ENCODE measurements around the gene EDEM3. TPM values are rescaled to one million over a fixed set of nuclear protein-coding genes. Genes with fewer than 3 reads are reported as not detected.
"Not testable (repeated sequence)": the region's sequence is repeated elsewhere in the genome, so short reads cannot be mapped to it uniquely, and the experiment has no call there.

Gene EDEM3
- polyA plus RNA-seq, 1 donor (not counting 4 experiments of a cell fraction or from before 2014, with no cell fraction given): 23.6 TPM

DNA sequence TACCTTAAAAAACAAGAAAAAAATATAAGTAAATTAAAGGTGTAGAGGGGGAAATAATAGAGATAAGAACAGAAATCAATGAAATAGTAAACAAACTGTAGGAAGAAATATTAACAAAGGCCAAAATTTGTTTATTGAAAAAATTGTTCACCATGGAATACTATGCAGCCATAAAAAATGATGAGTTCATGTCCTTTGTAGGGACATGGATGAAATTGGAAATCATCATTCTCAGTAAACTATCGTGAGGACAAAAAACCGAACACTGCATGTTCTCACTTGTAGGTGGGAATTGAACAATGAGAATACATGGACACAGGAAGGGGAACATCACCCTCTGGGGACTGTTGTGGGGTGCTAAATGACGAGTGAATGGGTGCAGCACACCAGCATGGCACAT, 75.2 kb downstream of the EDEM3 start:
- H3K27me3 ChIP-seq (ENCODE audit: control insufficient read depth, extremely low read depth, insufficient read depth, low read length); H3K79me2 ChIP-seq (ENCODE audit: control insufficient read depth, insufficient read depth, low read length); DNase-seq (ENCODE audit: low read depth, low spot score); H3K9me3 ChIP-seq (ENCODE audit: control insufficient read depth, low read depth, low read length); H4K20me1 ChIP-seq (ENCODE audit: control insufficient read depth, extremely low read depth, insufficient read depth, low read length); H3K4me3 ChIP-seq (ENCODE audit: control insufficient read depth in 2 of 3, extremely low read depth in 1 of 3, insufficient read depth in 2 of 3, low read depth in 1 of 3, low read length in 3 of 3); H3K4me2 ChIP-seq (ENCODE audit: control insufficient read depth, extremely low read depth, insufficient read depth, low read depth, low read length); H3K36me3 ChIP-seq (ENCODE audit: control insufficient read depth in 2 of 2, extremely low read depth in 1 of 2, insufficient read depth in 2 of 2, low read length in 2 of 2); H3K9me1 ChIP-seq (ENCODE audit: control insufficient read depth, extremely low read depth, insufficient read depth, low read length); H3K27ac ChIP-seq (ENCODE audit: control insufficient read depth, insufficient read depth, low read length); FAIRE-seq; H3K9ac ChIP-seq (ENCODE audit: control insufficient read depth, extremely low read depth, insufficient read depth, low read length); H3K4me1 ChIP-seq (ENCODE audit: control insufficient read depth, extremely low read depth, insufficient read depth, low read length); dilution Hi-C loops (cut with MboI; ENCODE audit: extremely low pct_ligation_motif_present, low sequenced_read_pairs); H2AFZ ChIP-seq (ENCODE audit: control insufficient read depth, low read length): not testable (repeated sequence)

DNA sequence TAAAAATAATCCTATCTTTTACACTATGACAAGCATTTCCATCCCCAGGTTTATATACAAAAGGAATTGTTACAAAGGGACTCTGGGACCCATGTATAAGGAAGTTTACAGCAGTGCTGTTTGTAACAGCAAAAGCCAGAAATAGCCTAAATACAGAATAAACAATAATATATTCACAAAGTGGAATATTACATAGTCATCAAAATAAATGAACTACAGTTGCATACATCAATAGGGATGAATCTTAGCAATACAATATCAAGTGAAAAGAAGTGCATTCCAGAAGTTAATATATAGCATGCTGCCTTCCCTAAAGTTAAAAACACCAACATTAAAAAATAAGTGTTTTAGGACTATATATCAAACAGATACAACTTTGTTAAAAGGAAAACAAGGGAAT, 77.3 kb downstream of the EDEM3 start:
- Histone ChIP-seq H3K27me3 (ENCODE audit: control insufficient read depth, extremely low read depth, insufficient read depth, low read length) (no peaks in the 10 kb centered on the region), H3K4me1 (ENCODE audit: control insufficient read depth, extremely low read depth, insufficient read depth, low read length) (no peaks in the 10 kb centered on the region), H3K9me3 (ENCODE audit: control insufficient read depth, low read depth, low read length) (no peaks in the 10 kb centered on the region), H2AFZ (ENCODE audit: control insufficient read depth, low read length) (no peak overlapping the region), H4K20me1 (ENCODE audit: control insufficient read depth, extremely low read depth, insufficient read depth, low read length) (no peaks in the 10 kb centered on the region), H3K79me2 (ENCODE audit: control insufficient read depth, insufficient read depth, low read length) (no peaks in the 10 kb centered on the region), H3K27ac (ENCODE audit: control insufficient read depth, insufficient read depth, low read length) (no peak overlapping the region), H3K4me3 (ENCODE audit: control insufficient read depth in 2 of 3, extremely low read depth in 1 of 3, insufficient read depth in 2 of 3, low read depth in 1 of 3, low read length in 3 of 3) (no peak overlapping the region), H3K4me2 (ENCODE audit: control insufficient read depth, extremely low read depth, insufficient read depth, low read depth, low read length) (no peak overlapping the region), H3K9me1 (ENCODE audit: control insufficient read depth, extremely low read depth, insufficient read depth, low read length) (no peaks in the 10 kb centered on the region), H3K36me3 (ENCODE audit: control insufficient read depth in 2 of 2, extremely low read depth in 1 of 2, insufficient read depth in 2 of 2, low read length in 2 of 2) (no peaks in the 10 kb centered on the region), H3K9ac (ENCODE audit: control insufficient read depth, extremely low read depth, insufficient read depth, low read length) (no peak overlapping the region)
- dilution Hi-C loops (cut with MboI; ENCODE audit: extremely low pct_ligation_motif_present, low sequenced_read_pairs): no loop called here
- TF ChIP-seq, protein P1, sequence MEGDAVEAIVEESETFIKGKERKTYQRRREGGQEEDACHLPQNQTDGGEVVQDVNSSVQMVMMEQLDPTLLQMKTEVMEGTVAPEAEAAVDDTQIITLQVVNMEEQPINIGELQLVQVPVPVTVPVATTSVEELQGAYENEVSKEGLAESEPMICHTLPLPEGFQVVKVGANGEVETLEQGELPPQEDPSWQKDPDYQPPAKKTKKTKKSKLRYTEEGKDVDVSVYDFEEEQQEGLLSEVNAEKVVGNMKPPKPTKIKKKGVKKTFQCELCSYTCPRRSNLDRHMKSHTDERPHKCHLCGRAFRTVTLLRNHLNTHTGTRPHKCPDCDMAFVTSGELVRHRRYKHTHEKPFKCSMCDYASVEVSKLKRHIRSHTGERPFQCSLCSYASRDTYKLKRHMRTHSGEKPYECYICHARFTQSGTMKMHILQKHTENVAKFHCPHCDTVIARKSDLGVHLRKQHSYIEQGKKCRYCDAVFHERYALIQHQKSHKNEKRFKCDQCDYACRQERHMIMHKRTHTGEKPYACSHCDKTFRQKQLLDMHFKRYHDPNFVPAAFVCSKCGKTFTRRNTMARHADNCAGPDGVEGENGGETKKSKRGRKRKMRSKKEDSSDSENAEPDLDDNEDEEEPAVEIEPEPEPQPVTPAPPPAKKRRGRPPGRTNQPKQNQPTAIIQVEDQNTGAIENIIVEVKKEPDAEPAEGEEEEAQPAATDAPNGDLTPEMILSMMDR (optimal IDR thresholded peaks at IDR 0.05 in 1 of 3, IDR thresholded peaks at IDR 0.05 in 1 of 3, conservative IDR thresholded peaks at IDR 0.05 in 1 of 3; ENCODE audit: extremely low read depth in 1 of 3, insufficient read depth in 2 of 3, low read length in 3 of 3): no peak
- no peak for TF ChIP-seq EZH2 (IDR thresholded peaks at IDR 0.05; ENCODE audit: low read length)
- no peak for DNase-seq (ENCODE audit: low read depth, low spot score)
- no peak for FAIRE-seq

DNA sequence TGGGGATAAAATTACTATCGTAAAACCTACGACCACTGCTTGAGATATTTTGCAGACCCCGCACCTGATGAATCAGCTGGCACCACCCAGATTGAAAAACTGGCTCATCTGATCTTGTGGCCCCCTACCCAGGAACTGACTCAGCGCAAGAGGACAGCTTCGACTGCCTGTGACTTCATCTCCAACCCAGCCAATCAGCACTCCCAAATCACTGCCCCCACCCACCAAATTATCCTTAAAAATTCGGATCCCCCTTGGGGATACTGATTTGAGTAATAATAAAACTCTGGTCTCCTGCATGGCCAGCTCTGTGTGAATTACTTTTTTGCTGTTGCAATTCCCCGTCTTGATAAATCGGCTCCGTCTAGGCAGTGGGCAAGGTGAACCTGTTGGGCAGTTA, 81.4 kb downstream of the EDEM3 start:
- FAIRE-seq (no peak), DNase-seq (ENCODE audit: low read depth, low spot score) (no peak)
- no peak overlapping the region for H3K4me3 ChIP-seq (ENCODE audit: control insufficient read depth in 2 of 3, extremely low read depth in 1 of 3, insufficient read depth in 2 of 3, low read depth in 1 of 3, low read length in 3 of 3)
- H4K20me1 ChIP-seq (ENCODE audit: control insufficient read depth, extremely low read depth, insufficient read depth, low read length): no peaks in the 10 kb centered on the region
- dilution Hi-C loops (cut with MboI; ENCODE audit: extremely low pct_ligation_motif_present, low sequenced_read_pairs): no loop called here
- H2AFZ ChIP-seq (ENCODE audit: control insufficient read depth, low read length): no peak overlapping the region
- no peaks in the 10 kb centered on the region for H3K79me2 ChIP-seq (ENCODE audit: control insufficient read depth, insufficient read depth, low read length)
- H3K9me1 ChIP-seq (ENCODE audit: control insufficient read depth, extremely low read depth, insufficient read depth, low read length): no peaks in the 10 kb centered on the region
- TF ChIP-seq, protein P1 (optimal IDR thresholded peaks at IDR 0.05 in 1 of 3, IDR thresholded peaks at IDR 0.05 in 1 of 3, conservative IDR thresholded peaks at IDR 0.05 in 1 of 3; ENCODE audit: extremely low read depth in 1 of 3, insufficient read depth in 2 of 3, low read length in 3 of 3): no peak
- no peak for TF ChIP-seq EZH2 (IDR thresholded peaks at IDR 0.05; ENCODE audit: low read length)
- no peaks in the 10 kb centered on the region for H3K4me1 ChIP-seq (ENCODE audit: control insufficient read depth, extremely low read depth, insufficient read depth, low read length)
- no peak overlapping the region for H3K27ac ChIP-seq (ENCODE audit: control insufficient read depth, insufficient read depth, low read length)
- no peaks in the 10 kb centered on the region for H3K36me3 ChIP-seq (ENCODE audit: control insufficient read depth in 2 of 2, extremely low read depth in 1 of 2, insufficient read depth in 2 of 2, low read length in 2 of 2)
- no peak overlapping the region for H3K4me2 ChIP-seq (ENCODE audit: control insufficient read depth, extremely low read depth, insufficient read depth, low read depth, low read length)
- no peaks in the 10 kb centered on the region for H3K9me3 ChIP-seq (ENCODE audit: control insufficient read depth, low read depth, low read length)
- H3K27me3 ChIP-seq (ENCODE audit: control insufficient read depth, extremely low read depth, insufficient read depth, low read length): peaks cover 4% of the 10 kb centered on the region
- no peak overlapping the region for H3K9ac ChIP-seq (ENCODE audit: control insufficient read depth, extremely low read depth, insufficient read depth, low read length)

Data from keratinocyte (primary cell).